MM.1S (cell line): ENCODE measurements around the gene DOCK4.

Source experiments
- DNase-seq: peaks from one replicate; pipeline ENCODE4 v3.0.0-alpha.2; 2015
- H2AFZ ChIP-seq: fragments of 300-600 bp; sonication (generic); 2 replicates; pipeline ENCODE4 v1.6.0; 2016; ENCODE audit warnings: antibody characterized with exemption, low read length
- H3F3A ChIP-seq: fragments of 300-600 bp; sonication (generic); 2 replicates; pipeline ENCODE4 v1.6.1; 2016; ENCODE audit warnings: mild to moderate bottlenecking, antibody characterized with exemption, low read length, moderate library complexity, mixed read lengths; ENCODE audit not compliant: insufficient read depth
- H3K27ac ChIP-seq: fragments of 300-600 bp; sonication (generic); 2 replicates; pipeline ENCODE4 v1.5.1; 2016; ENCODE audit warnings: mild to moderate bottlenecking, low read length
- H3K27me3 ChIP-seq: fragments of 300-600 bp; sonication (generic); replicated peaks from 2 replicates; pipeline ENCODE4 v1.6.0; 2016; ENCODE audit warnings: low read length; ENCODE audit not compliant: insufficient read depth
- H3K36me3 ChIP-seq: fragments of 300-600 bp; sonication (generic); replicated peaks from 2 replicates; pipeline ENCODE4 v1.6.1; 2016; ENCODE audit warnings: mild to moderate bottlenecking, low read length, mixed read lengths; ENCODE audit not compliant: insufficient read depth
- H3K4me1 ChIP-seq: fragments of 300-600 bp; sonication (generic); 2 replicates; pipeline ENCODE4 v1.6.1; 2016; ENCODE audit warnings: low read length, mixed read lengths
- H3K4me2 ChIP-seq: fragments of 300-600 bp; sonication (generic); 2 replicates; pipeline ENCODE4 v1.6.0; 2016; ENCODE audit warnings: low read depth, low read length
- H3K4me3 ChIP-seq: fragments of 300-600 bp; sonication (generic); 2 replicates; pipeline ENCODE4 v1.5.1; 2016; ENCODE audit warnings: low read length, mixed read lengths
- H3K79me2 ChIP-seq: fragments of 300-600 bp; sonication (generic); 2 replicates; pipeline ENCODE4 v1.6.1; 2016; ENCODE audit warnings: mixed run types, low read length, mixed read lengths
- H3K9ac ChIP-seq: fragments of 300-600 bp; sonication (generic); 2 replicates; pipeline ENCODE4 v1.6.1; 2016; ENCODE audit warnings: low read length, mixed read lengths
- H3K9me2 ChIP-seq: fragments of 300-600 bp; sonication (generic); replicated peaks from 2 replicates; pipeline ENCODE4 v1.6.1; 2016; ENCODE audit warnings: mild to moderate bottlenecking, low read length, mixed read lengths; ENCODE audit not compliant: insufficient read depth
- H3K9me3 ChIP-seq: fragments of 300-600 bp; sonication (generic); replicated peaks from 2 replicates; pipeline ENCODE4 v1.6.1; 2016; ENCODE audit warnings: mild to moderate bottlenecking, low read length, mixed read lengths; ENCODE audit not compliant: insufficient read depth
- H4K20me1 ChIP-seq: fragments of 300-600 bp; sonication (generic); 2 replicates; pipeline ENCODE4 v1.6.1; 2016; ENCODE audit warnings: mild to moderate bottlenecking, low read length, moderate library complexity, mixed read lengths; ENCODE audit not compliant: insufficient read depth
- CTCF ChIP-seq: fragments of 300-600 bp; sonication (generic); IDR thresholded peaks from 2 replicates; pipeline ENCODE4 v1.5.1; 2016; ENCODE audit warnings: antibody characterized with exemption, low read length, mixed read lengths
- EZH2 ChIP-seq: fragments of 300-600 bp; sonication (generic); optimal IDR thresholded peaks from 2 replicates; pipeline ENCODE3; 2017; ENCODE audit warnings: low read depth, mild to moderate bottlenecking, antibody characterized with exemption, low read length, mixed read lengths
- EZH2phosphoT487 ChIP-seq: fragments of 300-600 bp; sonication (generic); IDR thresholded peaks from 2 replicates; pipeline ENCODE4 v1.6.1; 2018; ENCODE audit warnings: antibody characterized with exemption, low read length

The DOCK4 gene

GRCh38 chr7:112137141-112138101 is 68.8 kb downstream of the DOCK4 start:
- no peak overlapping the region for H3K4me3 ChIP-seq
- DNase-seq, result no peak
- peaks cover 93% of the 10 kb centered on the region for H3K79me2 ChIP-seq
- no peak overlapping the region for H3K9ac ChIP-seq
- no peak overlapping the region for H3K27ac ChIP-seq
- H3K9me2 ChIP-seq, result no peaks in the 10 kb centered on the region
- no peaks in the 10 kb centered on the region for H3K9me3 ChIP-seq
- H3K27me3 ChIP-seq, result no peaks in the 10 kb centered on the region
- H4K20me1 ChIP-seq, result no peaks in the 10 kb centered on the region
- TF ChIP-seq EZH2phosphoT487 (no peak), EZH2 (no peak), CTCF (no peak)
- H3F3A ChIP-seq, result peaks cover 9% of the 10 kb centered on the region
- peaks cover 33% of the 10 kb centered on the region for H3K4me1 ChIP-seq
- no peak overlapping the region for H3K4me2 ChIP-seq
- no peaks in the 10 kb centered on the region for H3K36me3 ChIP-seq
- no peak overlapping the region for H2AFZ ChIP-seq

- no peaks in the 10 kb centered on the region for H3K27me3 ChIP-seq
These were observed 69.8 kb downstream of the DOCK4 start for GRCh38 chr7:112136271-112137008.

GRCh38 chr7:112135815-112136214 is 70.4 kb downstream of the DOCK4 start:
- Histone ChIP-seq H4K20me1 (no peaks in the 10 kb centered on the region), H3K4me2 (no peak overlapping the region), H3K9me2 (no peaks in the 10 kb centered on the region), H3K4me3 (no peak overlapping the region), H3K79me2 (peaks cover 100% of the 10 kb centered on the region), H3K36me3 (no peaks in the 10 kb centered on the region), H3K27me3 (no peaks in the 10 kb centered on the region), H3K9ac (no peak overlapping the region), H3K9me3 (no peaks in the 10 kb centered on the region), H3F3A (peaks cover 4% of the 10 kb centered on the region), H3K27ac (no peak overlapping the region), H2AFZ (no peak overlapping the region), H3K4me1 (peaks cover 20% of the 10 kb centered on the region)
- no peak for TF ChIP-seq CTCF
- TF ChIP-seq EZH2phosphoT487, result no peak
- no peak for TF ChIP-seq EZH2
- no peak for DNase-seq

More at GRCh38 chr7:112136271-112137008, 69.8 kb downstream of the DOCK4 start:
- H3K4me3 ChIP-seq, result no peak overlapping the region
- TF ChIP-seq EZH2phosphoT487 (no peak), EZH2 (no peak), CTCF (no peak)
- H3K9me3 ChIP-seq, result no peaks in the 10 kb centered on the region
- no peaks in the 10 kb centered on the region for H3K9me2 ChIP-seq
- H3K9ac ChIP-seq, result no peak overlapping the region
- no peaks in the 10 kb centered on the region for H3K36me3 ChIP-seq
- DNase-seq, result no peak
- H3K4me1 ChIP-seq, result peaks cover 25% of the 10 kb centered on the region
- no peaks in the 10 kb centered on the region for H4K20me1 ChIP-seq
- H2AFZ ChIP-seq, result no peak overlapping the region
- H3K79me2 ChIP-seq, result peaks cover 94% of the 10 kb centered on the region
- peaks cover 9% of the 10 kb centered on the region for H3F3A ChIP-seq
- no peak overlapping the region for H3K4me2 ChIP-seq
- H3K27ac ChIP-seq, result no peak overlapping the region
